K562 (cell line): Measurements from ENCODE around the gene MASP1. TPM values are rescaled to one million over a fixed set of nuclear protein-coding genes. Genes with fewer than 3 reads are reported as not detected.

Experiments used
- ARID1B ChIP-seq: fragments of 450-650 bp; IDR thresholded peaks from 2 replicates; pipeline ENCODE4 v1.6.1; 2016; ENCODE audit warnings: antibody characterized with exemption, mild to moderate bottlenecking, inconsistent platforms
- CBFA2T2 ChIP-seq: fragments of 450-650 bp; conservative IDR thresholded peaks from 2 replicates; pipeline ENCODE4 v1.6.1; 2017; ENCODE audit warnings: mild to moderate bottlenecking
- E2F6 ChIP-seq, 2 experiments: IDR thresholded peaks; 2 replicates each; pipeline ENCODE4 v1.6.1; 2011; ENCODE audit warnings: borderline replicate concordance in 1 of 2, control low read depth in 1 of 2, low read depth in 1 of 2, low read length in 1 of 2, mild to moderate bottlenecking in 1 of 2, mixed read lengths in 1 of 2, moderate library complexity in 1 of 2; ENCODE audit not compliant: insufficient read depth in 1 of 2, insufficient read length in 1 of 2, poor library complexity in 1 of 2, severe bottlenecking in 1 of 2; ENCODE audit errors: extremely low read depth in 1 of 2
- FOXA1 ChIP-seq: fragments of 450-650 bp; IDR thresholded peaks from 2 replicates; pipeline ENCODE4 v1.6.1; 2016; ENCODE audit warnings: mild to moderate bottlenecking, borderline replicate concordance
- GABPA ChIP-seq: fragments of 200-800 bp; sonication (Bioruptor generic); conservative IDR thresholded peaks from 2 replicates; pipeline ENCODE4 v1.6.1; 2016; ENCODE audit warnings: low read depth, missing genetic modification characterization, missing compliant biosample characterization
- GATA2 ChIP-seq: sonication (generic); formaldehyde crosslinking; IDR thresholded peaks from 2 replicates; pipeline ENCODE4 v1.4.0; 2020; ENCODE audit warnings: mild to moderate bottlenecking, missing genetic modification reagents
- HLTF ChIP-seq: fragments of 450-650 bp; IDR thresholded peaks from 2 replicates; pipeline ENCODE4 v1.6.1; 2016
- IFI16 ChIP-seq: fragments of 250-450 bp; sonication (Bioruptor Pico); IDR thresholded peaks from 2 replicates; pipeline ENCODE4 v2.1.2; 2022; ENCODE audit warnings: mild to moderate bottlenecking, inconsistent platforms
- JUN ChIP-seq, 2 experiments: sonication (generic) in 1 of 2; formaldehyde crosslinking in 1 of 2; IDR thresholded peaks; 2 replicates each; pipeline versions ENCODE4 v1.6.1 to v1.8.0; 2012 to 2022; ENCODE audit warnings: borderline replicate concordance in 2 of 2, mild to moderate bottlenecking in 2 of 2, improper control_type of control experiment in 1 of 2, low read depth in 1 of 2, low read length in 1 of 2, missing genetic modification reagents in 1 of 2
- MCM5 ChIP-seq: fragments of 450-650 bp; IDR thresholded peaks from 2 replicates; pipeline ENCODE4 v1.6.1; 2016; ENCODE audit warnings: low read depth
- NR2F6 ChIP-seq: fragments of 450-650 bp; formaldehyde crosslinking; IDR thresholded peaks from 2 replicates; pipeline ENCODE4 v1.4.0; 2020; ENCODE audit warnings: mild to moderate bottlenecking
- PHF21A ChIP-seq: fragments of 450-650 bp; IDR thresholded peaks from 2 replicates; pipeline ENCODE4 v1.6.1; 2017; ENCODE audit warnings: low read depth, borderline replicate concordance
- PTTG1 ChIP-seq: fragments of 450-650 bp; IDR thresholded peaks from 2 replicates; pipeline ENCODE4 v1.6.1; 2016; ENCODE audit warnings: low read depth, mild to moderate bottlenecking, missing genetic modification characterization, missing compliant biosample characterization
- RBM14 ChIP-seq: fragments of 200-400 bp; formaldehyde crosslinking; IDR thresholded peaks from 2 replicates; pipeline ENCODE4 v1.6.1; 2018; ENCODE audit warnings: low read depth, mild to moderate bottlenecking, low read length, moderate library complexity, borderline replicate concordance; ENCODE audit not compliant: insufficient read depth
- SFPQ ChIP-seq: fragments of 200-400 bp; formaldehyde crosslinking; IDR thresholded peaks from 2 replicates; pipeline ENCODE4 v1.6.1; 2017; ENCODE audit warnings: mild to moderate bottlenecking, low read depth, low read length, moderate library complexity
- TCF7L2 ChIP-seq: fragments of 150-350 bp; IDR thresholded peaks from 2 replicates; pipeline ENCODE4 v1.6.1; 2016; ENCODE audit warnings: low read depth, mild to moderate bottlenecking, low read length, moderate library complexity
- TCFL5 ChIP-seq: fragments of 250-450 bp; sonication (Bioruptor Pico); conservative IDR thresholded peaks from 2 replicates; pipeline ENCODE4 v1.6.1; 2021; ENCODE audit warnings: mild to moderate bottlenecking, moderate library complexity, matching md5 sums
- TRIM24 ChIP-seq, 2 experiments: fragments of 450-650 bp; IDR thresholded peaks; 2 replicates each; pipeline ENCODE4 v1.6.1; 2016
- ZBTB7A ChIP-seq: IDR thresholded peaks from 2 replicates; pipeline ENCODE4 v1.6.1; 2011; ENCODE audit warnings: low read depth, mild to moderate bottlenecking, low read length, moderate library complexity, borderline replicate concordance; ENCODE audit not compliant: control insufficient read depth
- ZFP30 ChIP-seq: fragments of 250-450 bp; sonication (Bioruptor Pico); IDR thresholded peaks from 2 replicates; pipeline ENCODE4 v1.8.0; 2022; ENCODE audit warnings: moderate library complexity, mild to moderate bottlenecking, inconsistent platforms, borderline replicate concordance
- ZKSCAN3 ChIP-seq: fragments of 250-450 bp; sonication (Bioruptor Pico); IDR thresholded peaks from 2 replicates; pipeline ENCODE4 v1.4.0; 2020
- ZNF232 ChIP-seq: sonication (generic); formaldehyde crosslinking; IDR thresholded peaks from 2 replicates; pipeline ENCODE4 v1.8.0; 2022; ENCODE audit warnings: mild to moderate bottlenecking, missing genetic modification reagents
- ZNF431 ChIP-seq: sonication (generic); formaldehyde crosslinking; IDR thresholded peaks from 2 replicates; pipeline ENCODE4 v1.8.0; 2022; ENCODE audit warnings: mild to moderate bottlenecking, missing genetic modification reagents
- ZNF507 ChIP-seq: conservative IDR thresholded peaks from 2 replicates; pipeline ENCODE4 v1.6.1; 2017; ENCODE audit warnings: missing genetic modification characterization, missing compliant biosample characterization
- ZNF766 ChIP-seq: fragments of 200-800 bp; sonication (Bioruptor generic); conservative IDR thresholded peaks from 2 replicates; pipeline ENCODE4 v1.6.1; 2016; ENCODE audit warnings: missing genetic modification characterization, missing compliant biosample characterization
- polyA plus RNA-seq, 8 experiments: library from polyadenylated mRNA; depleted of rRNA in 4 of 8; stranded (reverse) in 5 of 8; unstranded in 3 of 8; fragments of >200 nt; fragmentation: Nextera tagmentation in 2 of 8; fragmentation: Illumina TruSeq in 1 of 8; extraction: Ambion mirVana in 2 of 8; extraction: Trizol in 1 of 8; gene quantifications; 2 replicates each; pipeline versions ENCODE4 v1.2.1 to v1.2.3, GENCODE V29; 2011 to 2014; ENCODE audit warnings: inconsistent platforms in 1 of 8, missing spikeins in 1 of 8
- total RNA-seq, 7 experiments: library from RNA; depleted of rRNA in 6 of 7; stranded (reverse); fragments of >200 nt in 6 of 7; fragmentation: Illumina TruSeq in 2 of 7; extraction: Trizol in 2 of 7; gene quantifications; 2 replicates each; pipeline versions ENCODE4 v1.2.1 to v1.2.3, GENCODE V29; 2011 to 2021; ENCODE audit warnings: low replicate concordance in 1 of 7
- TF ChIP-seq, protein P1 (sequence below): sonication (generic); formaldehyde crosslinking; IDR thresholded peaks from 2 replicates; pipeline ENCODE4 v1.9.0; 2022; ENCODE audit warnings: mild to moderate bottlenecking, missing genetic modification reagents

Gene MASP1
- total and polyA plus RNA-seq, 9 of the 15 experiments (the other 6 are each of a cell fraction or from before 2014, with no cell fraction given), result 0.03 to 0.24 (median 0.20) TPM; not detected in 3

- TF ChIP-seq IFI16 (no peak), CBFA2T2 (0 out of 2 replicates have a peak, but pooled peaks have one; percentile 26), ZNF507 (tag) (no peak), E2F6 (IDR thresholded peaks at IDR 0.05; ENCODE audit: borderline replicate concordance in 1 of 2, extremely low read depth in 1 of 2, insufficient read depth in 1 of 2, insufficient read length in 1 of 2, low read depth in 1 of 2, low read length in 1 of 2, poor library complexity in 1 of 2, severe bottlenecking in 1 of 2) (no peak), ZNF232 (CRISPR knock-in tag) (no peak), PTTG1 (no peak), ZBTB7A (no peak), ZFP30 (CRISPR knock-in tag) (no peak), RBM14 (no peak), GABPA (tag) (no peak), ZNF431 (CRISPR knock-in tag) (no peak), JUN (IDR thresholded peaks at IDR 0.05; ENCODE audit: borderline replicate concordance, low read depth, low read length) (no peak), JUN (CRISPR knock-in tag; IDR thresholded peaks at IDR 0.05; ENCODE audit: borderline replicate concordance) (no peak), MCM5 (no peak), NR2F6 (CRISPR knock-in tag) (no peak), PHF21A (peak; percentile 88), ZKSCAN3 (CRISPR knock-in tag) (no peak), HLTF (no peak), TRIM24 (IDR thresholded peaks at IDR 0.05) (no peak), FOXA1 (no peak), TCF7L2 (no peak), GATA2 (CRISPR knock-in tag) (peak; percentile 31; the same call in 1 of the 2 replicates), TCFL5 (CRISPR knock-in tag) (no peak), ZNF766 (CRISPR knock-in tag) (peak; percentile 93), ARID1B (peak; percentile 54), SFPQ (no peak)
- TF ChIP-seq, protein P1, sequence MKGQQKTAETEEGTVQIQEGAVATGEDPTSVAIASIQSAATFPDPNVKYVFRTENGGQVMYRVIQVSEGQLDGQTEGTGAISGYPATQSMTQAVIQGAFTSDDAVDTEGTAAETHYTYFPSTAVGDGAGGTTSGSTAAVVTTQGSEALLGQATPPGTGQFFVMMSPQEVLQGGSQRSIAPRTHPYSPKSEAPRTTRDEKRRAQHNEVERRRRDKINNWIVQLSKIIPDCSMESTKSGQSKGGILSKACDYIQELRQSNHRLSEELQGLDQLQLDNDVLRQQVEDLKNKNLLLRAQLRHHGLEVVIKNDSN (CRISPR knock-in tag), result no peak
Observed at GRCh38 chr3:187186801-187187421, 104.6 kb downstream of the MASP1 start (continued).
